ENCODE measurements around the gene FADD.

DNA sequence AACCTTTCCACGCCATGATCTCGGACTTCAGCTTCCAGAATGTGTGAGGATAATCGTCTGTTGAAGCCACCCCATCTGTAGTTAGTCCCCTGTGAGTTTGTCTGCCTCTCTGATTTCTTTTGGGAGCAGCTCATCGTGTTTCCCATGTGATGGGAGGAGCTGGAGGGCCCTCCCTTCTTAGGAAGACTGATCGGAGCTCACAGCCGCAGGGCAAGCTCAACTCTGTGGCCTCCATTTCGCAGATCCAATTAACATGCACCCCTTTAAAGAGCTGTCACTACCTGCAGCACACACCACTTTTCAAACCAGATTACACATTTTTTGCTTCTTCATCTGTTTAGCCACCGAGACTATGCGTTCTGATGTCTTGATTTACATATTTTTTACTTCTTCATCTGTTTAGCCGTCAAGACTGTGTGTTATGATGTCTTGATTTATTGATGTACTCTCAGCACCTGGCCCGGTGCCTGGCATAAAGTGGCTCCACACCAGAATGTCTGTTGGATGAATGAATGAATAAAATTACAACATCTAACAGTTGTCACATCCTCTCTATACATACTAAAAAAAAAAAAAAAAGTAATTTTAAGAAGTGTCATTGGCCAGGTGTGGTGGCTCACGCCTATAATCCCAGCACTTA, 52.5 kb downstream of the FADD start:
- TF ChIP-seq EP300 (IDR thresholded peaks at IDR 0.05), result no peak
- TF ChIP-seq, protein P1, sequence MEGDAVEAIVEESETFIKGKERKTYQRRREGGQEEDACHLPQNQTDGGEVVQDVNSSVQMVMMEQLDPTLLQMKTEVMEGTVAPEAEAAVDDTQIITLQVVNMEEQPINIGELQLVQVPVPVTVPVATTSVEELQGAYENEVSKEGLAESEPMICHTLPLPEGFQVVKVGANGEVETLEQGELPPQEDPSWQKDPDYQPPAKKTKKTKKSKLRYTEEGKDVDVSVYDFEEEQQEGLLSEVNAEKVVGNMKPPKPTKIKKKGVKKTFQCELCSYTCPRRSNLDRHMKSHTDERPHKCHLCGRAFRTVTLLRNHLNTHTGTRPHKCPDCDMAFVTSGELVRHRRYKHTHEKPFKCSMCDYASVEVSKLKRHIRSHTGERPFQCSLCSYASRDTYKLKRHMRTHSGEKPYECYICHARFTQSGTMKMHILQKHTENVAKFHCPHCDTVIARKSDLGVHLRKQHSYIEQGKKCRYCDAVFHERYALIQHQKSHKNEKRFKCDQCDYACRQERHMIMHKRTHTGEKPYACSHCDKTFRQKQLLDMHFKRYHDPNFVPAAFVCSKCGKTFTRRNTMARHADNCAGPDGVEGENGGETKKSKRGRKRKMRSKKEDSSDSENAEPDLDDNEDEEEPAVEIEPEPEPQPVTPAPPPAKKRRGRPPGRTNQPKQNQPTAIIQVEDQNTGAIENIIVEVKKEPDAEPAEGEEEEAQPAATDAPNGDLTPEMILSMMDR (IDR thresholded peaks at IDR 0.05), result no peak
- no peak for TF ChIP-seq POLR2A (IDR thresholded peaks at IDR 0.05)
- no peak for TF ChIP-seq POLR2AphosphoS5 (IDR thresholded peaks at IDR 0.05)

Measured in gastroesophageal sphincter (tissue), 3 donors.